GM12878 (cell line): Measurements from ENCODE around the gene EDN3. TPM values are rescaled to one million over a fixed set of nuclear protein-coding genes. Genes with fewer than 3 reads are reported as not detected.

Experiments used
- ATAC-seq: fragments of 200-7000 bp; cut with Tn5 transposase; 3 replicates; pipeline ENCODE4 v1.9.1; 2020; ENCODE audit warnings: mild to moderate bottlenecking, moderate library complexity
- BruUV-seq: library from RNA; stranded (reverse); fragments of 400-500 nt; replicated peaks from 2 replicates; lab custom pipeline; 2021; lab: Mats Ljungman, UMichigan
- CTCF ChIA-PET: fragments of 300-600 bp; sonication (Branson Sonifier 250); formaldehyde crosslinking; extraction: SDS; loops from one replicate; lab custom pipeline; 2021; ENCODE audit warnings: inconsistent platforms; lab: Yijun Ruan, JAX
- POLR2A ChIA-PET: fragments of 350-600 bp; formaldehyde crosslinking; extraction: SDS; loops from one replicate; lab custom pipeline; 2021; ENCODE audit warnings: inconsistent platforms; lab: Charles Lee
- RAD21 ChIA-PET: fragments of 300-600 bp; sonication (Branson Sonifier 250); formaldehyde crosslinking; loops from one replicate; lab custom pipeline; 2023; ENCODE audit warnings: antibody characterized with exemption; ENCODE audit not compliant: unreplicated experiment; lab: Charles Lee
- SMC1A ChIA-PET: fragments of 300-600 bp; sonication (Branson Sonifier 250); formaldehyde crosslinking; loops from one replicate; lab custom pipeline; 2023; ENCODE audit not compliant: unreplicated experiment, uncharacterized antibody; lab: Charles Lee
- DNase-seq: peaks from one replicate; pipeline ENCODE4 v3.0.0-alpha.2; 2011; ENCODE audit warnings: low read depth, low spot score
- FAIRE-seq: peaks from 3 replicates; lab custom pipeline; 2011; peaks lifted over from hg19 to GRCh38; lab: Jason Lieb, UNC
- H2AFZ ChIP-seq: 2 replicates; pipeline ENCODE4 v1.6.0; 2011; ENCODE audit warnings: low read depth, low read length, control low read depth; ENCODE audit not compliant: control insufficient read depth
- H3K27ac ChIP-seq: 2 replicates; pipeline ENCODE4 v1.5.1; 2011; ENCODE audit warnings: control low read depth; ENCODE audit not compliant: control insufficient read depth, insufficient read depth
- H3K27me3 ChIP-seq, 2 experiments: replicated peaks in 1 of 2; 2 replicates each; pipeline versions ENCODE4 v1.6.0 to v1.6.1; 2011; ENCODE audit warnings: low read length in 1 of 2; ENCODE audit not compliant: control insufficient read depth in 2 of 2, insufficient read depth in 2 of 2
- H3K36me3 ChIP-seq, 2 experiments: 2 replicates each; pipeline ENCODE4 v1.5.1; 2011; ENCODE audit warnings: low read length in 1 of 2; ENCODE audit not compliant: control insufficient read depth in 2 of 2, insufficient read depth in 2 of 2
- H3K4me1 ChIP-seq: 2 replicates; pipeline ENCODE4 v1.6.1; 2011; ENCODE audit warnings: mild to moderate bottlenecking, low read length, moderate library complexity, mixed read lengths; ENCODE audit not compliant: control insufficient read depth, insufficient read depth
- H3K4me2 ChIP-seq: 2 replicates; pipeline ENCODE4 v1.6.0; 2011; ENCODE audit warnings: control low read depth; ENCODE audit not compliant: control insufficient read depth, insufficient read depth
- H3K4me3 ChIP-seq: fragments of 200-600 bp; sonication (generic); 2 replicates; pipeline ENCODE4 v1.5.1; 2016
- H3K79me2 ChIP-seq: 2 replicates; pipeline ENCODE4 v1.6.0; 2011; ENCODE audit warnings: low read length; ENCODE audit not compliant: control insufficient read depth, insufficient read depth
- H3K9ac ChIP-seq: 2 replicates; pipeline ENCODE4 v1.8.0; 2011; ENCODE audit warnings: low read length, control low read depth, mixed read lengths; ENCODE audit not compliant: control insufficient read depth, insufficient read depth
- H3K9me3 ChIP-seq: replicated peaks from 3 replicates; pipeline ENCODE4 v1.5.1; 2011; ENCODE audit warnings: mild to moderate bottlenecking, low read length; ENCODE audit not compliant: control insufficient read depth, insufficient read depth
- H4K20me1 ChIP-seq: 2 replicates; pipeline ENCODE4 v1.6.0; 2011; ENCODE audit not compliant: control insufficient read depth, insufficient read depth
- BHLHE40 ChIP-seq, 2 experiments: fragments of 450-650 bp in 1 of 2; IDR thresholded peaks; 2 replicates each; pipeline ENCODE4 v1.6.1; 2011 to 2017; ENCODE audit warnings: low read depth in 2 of 2, borderline replicate concordance in 1 of 2, improper control_type of control experiment in 1 of 2, low read length in 1 of 2, mild to moderate bottlenecking in 1 of 2
- BRCA1 ChIP-seq: IDR thresholded peaks from 2 replicates; pipeline ENCODE4 v1.6.1; 2011; ENCODE audit warnings: low read depth, low read length, improper control_type of control experiment
- CHD1 ChIP-seq: IDR thresholded peaks from 2 replicates; pipeline ENCODE4 v1.6.1; 2012; ENCODE audit warnings: low read depth, low read length, improper control_type of control experiment
- CREB1 ChIP-seq: IDR thresholded peaks from 2 replicates; pipeline ENCODE4 v1.6.1; 2012; ENCODE audit warnings: low read depth, mild to moderate bottlenecking, inconsistent platforms
- ETV6 ChIP-seq, 2 experiments: fragments of 450-650 bp in 1 of 2; IDR thresholded peaks in 1 of 2; conservative IDR thresholded peaks in 1 of 2; 2 replicates each; pipeline ENCODE4 v1.6.1; 2014; ENCODE audit warnings: antibody characterized with exemption in 1 of 2, borderline replicate concordance in 1 of 2, low read depth in 1 of 2, mild to moderate bottlenecking in 1 of 2, moderate library complexity in 1 of 2
- FOXK2 ChIP-seq: fragments of 450-650 bp; IDR thresholded peaks from 2 replicates; pipeline ENCODE4 v1.6.1; 2017; ENCODE audit warnings: mild to moderate bottlenecking, moderate library complexity
- HDAC6 ChIP-seq: fragments of 200-600 bp; sonication (generic); IDR thresholded peaks from one replicate; pipeline ENCODE4 v1.8.0; 2017; ENCODE audit warnings: antibody characterized with exemption; ENCODE audit not compliant: unreplicated experiment
- IKZF1 ChIP-seq: fragments of 450-650 bp; conservative IDR thresholded peaks from 2 replicates; pipeline ENCODE4 v1.6.1; 2017; ENCODE audit warnings: antibody characterized with exemption, mild to moderate bottlenecking
- NR2F1 ChIP-seq: fragments of 450-650 bp; conservative IDR thresholded peaks from 2 replicates; pipeline ENCODE4 v1.6.1; 2017; ENCODE audit warnings: mild to moderate bottlenecking
- RB1 ChIP-seq: fragments of 450-650 bp; formaldehyde crosslinking; IDR thresholded peaks from 2 replicates; pipeline ENCODE4 v1.6.1; 2017; ENCODE audit warnings: mild to moderate bottlenecking, borderline replicate concordance
- SIN3A ChIP-seq: IDR thresholded peaks from 2 replicates; pipeline ENCODE4 v1.6.1; 2012; ENCODE audit warnings: low read depth, low read length, improper control_type of control experiment
- ZZZ3 ChIP-seq: IDR thresholded peaks from 2 replicates; pipeline ENCODE4 v1.6.1; 2011; ENCODE audit warnings: low read depth; ENCODE audit not compliant: control insufficient read depth, insufficient read length
- WGBS: methylation state at CpG from one replicate; pipeline ENCODE4 v1.1.6; 2016; ENCODE audit warnings: low lambda C conversion rate; ENCODE audit not compliant: insufficient replicate concordance, insufficient coverage; ENCODE audit errors: missing lambda C conversion rate; 5-methylcytosine and 5-hydroxymethylcytosine counted together
- in situ Hi-C: fragments of 300-500 bp; cut with MboI; formaldehyde crosslinking; loops from 9 replicates; pipeline ENCODE4 v1.14.3; 2018; ENCODE audit warnings: mixed read lengths
- intact Hi-C: fragments of 100-400 bp; cut with micrococcal nuclease; formaldehyde crosslinking; loops from one replicate; pipeline ENCODE4 v1.14.2; 2022; ENCODE audit not compliant: unreplicated experiment
- polyA plus RNA-seq, 11 experiments: library from polyadenylated mRNA; depleted of rRNA in 4 of 11; unstranded in 6 of 11; stranded (reverse) in 5 of 11; fragments of >200 nt; fragmentation: Nextera tagmentation in 4 of 11; fragmentation: Illumina TruSeq in 1 of 11; extraction: Ambion mirVana in 4 of 11; extraction: Trizol in 1 of 11; gene quantifications; 1 replicate in 1 of 11; 2 replicates in 10 of 11; pipeline versions ENCODE4 v1.2.1 to v1.2.3, GENCODE V29; 2011 to 2016; ENCODE audit warnings: inconsistent platforms in 2 of 11, missing spikeins in 2 of 11, low read depth in 1 of 11
- total RNA-seq, 4 experiments: library from RNA; depleted of rRNA in 3 of 4; stranded (reverse); fragments of >200 nt in 3 of 4; fragmentation: Illumina TruSeq in 1 of 4; extraction: Trizol in 1 of 4; gene quantifications; 2 replicates each; pipeline versions ENCODE4 v1.2.1 to v1.2.3, GENCODE V29; 2013 to 2021
- TF ChIP-seq, protein P1 (sequence below): fragments of 450-650 bp; IDR thresholded peaks from 2 replicates; pipeline ENCODE4 v1.6.1; 2016; ENCODE audit warnings: mild to moderate bottlenecking
- TF ChIP-seq, protein P2 (sequence below): fragments of 450-650 bp; formaldehyde crosslinking; IDR thresholded peaks from 2 replicates; pipeline ENCODE4 v1.4.0; 2020; ENCODE audit warnings: mild to moderate bottlenecking, moderate library complexity

The EDN3 gene
- total and polyA plus RNA-seq, 10 of the 15 experiments (the other 5 are each of a cell fraction or from before 2014, with no cell fraction given) = not detected

DNA sequence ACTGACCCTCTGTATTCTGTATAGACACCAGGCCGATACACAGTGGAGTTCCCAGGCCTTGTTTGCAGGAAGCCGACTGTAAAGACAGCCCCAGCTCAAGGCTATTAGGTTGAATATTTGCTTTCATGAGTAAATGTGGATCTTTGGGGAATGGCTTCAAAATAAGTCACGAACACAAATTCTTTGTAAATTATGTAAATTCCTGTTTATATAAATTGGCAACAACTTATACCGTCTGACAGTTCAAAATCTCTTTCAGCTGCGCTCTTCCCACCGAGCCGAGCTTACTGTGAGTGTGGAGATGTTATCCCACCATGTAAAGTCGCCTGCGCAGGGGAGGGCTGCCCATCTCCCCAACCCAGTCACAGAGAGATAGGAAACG is 24.7 kb downstream of the EDN3 start:
- no peak for TF ChIP-seq BHLHE40 (IDR thresholded peaks at IDR 0.05; ENCODE audit: borderline replicate concordance in 1 of 2, low read depth in 2 of 2, low read length in 1 of 2)
- Histone ChIP-seq H3K9me3 (no peaks in the 10 kb centered on the region), H3K36me3 (no peaks in the 10 kb centered on the region), H2AFZ (no peak overlapping the region), H3K27ac (no peak overlapping the region), H4K20me1 (no peaks in the 10 kb centered on the region), H3K4me1 (no peaks in the 10 kb centered on the region), H3K27me3 (peaks cover under 1 to 8% of the 10 kb centered on the region in 2 experiments; a peak in 2 of 4 replicates), H3K79me2 (no peaks in the 10 kb centered on the region), H3K4me3 (no peak overlapping the region), H3K9ac (no peak overlapping the region), H3K4me2 (no peak overlapping the region)
- RAD21 ChIA-PET = no interaction called here
- ATAC-seq (no peak), FAIRE-seq (no peak), DNase-seq (no peak)
- intact Hi-C loops = no loop called here
- BruUV-seq = no TSS peak
- SMC1A ChIA-PET = no interaction called here
- in situ Hi-C loops = no loop called here
- WGBS = 20% methylated on average over 10 of the region's 10 CpGs
- POLR2A ChIA-PET = no interaction called here
- CTCF ChIA-PET = interaction anchor here (0.7 kb wide), 1 partner anchor 716 kb away, joined by 3 read pairs; no protein-coding TSS in a partner anchor

DNA sequence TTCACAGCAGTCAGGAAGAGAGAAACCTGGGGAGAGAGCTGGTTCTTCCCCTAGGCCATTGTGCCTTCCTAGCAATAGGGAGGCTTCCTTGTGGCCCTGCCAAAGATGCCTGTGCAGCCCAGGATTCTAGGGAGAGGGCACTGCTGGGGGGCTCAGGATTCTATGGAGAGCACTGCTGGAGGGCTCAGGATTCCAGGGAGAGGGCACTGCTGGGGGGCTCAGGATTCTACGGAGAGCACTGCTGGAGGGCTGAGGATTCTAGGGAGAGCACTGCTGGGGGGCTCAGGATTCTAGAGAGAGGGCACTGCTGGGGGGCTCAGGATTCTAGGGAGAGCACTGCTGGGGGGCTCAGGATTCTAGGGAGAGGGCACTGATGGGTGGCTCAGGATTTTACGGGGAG is 25.8 kb downstream of the EDN3 start:
- 27% methylated on average over 2 of the region's 2 CpGs for WGBS
- SMC1A ChIA-PET = no interaction called here
- in situ Hi-C loops = no loop called here
- TF ChIP-seq ETV6 (conservative IDR thresholded peaks at IDR 0.05 in 1 of 2, IDR thresholded peaks at IDR 0.05 in 1 of 2; ENCODE audit: borderline replicate concordance in 1 of 2, low read depth in 1 of 2) (no peak), IKZF1 (no peak), FOXK2 (no peak), HDAC6 (no peak), CHD1 (no peak), ZZZ3 (no peak), RB1 (no peak), NR2F1 (no peak), SIN3A (no peak), BRCA1 (no peak), CREB1 (no peak)
- TF ChIP-seq, protein P1, sequence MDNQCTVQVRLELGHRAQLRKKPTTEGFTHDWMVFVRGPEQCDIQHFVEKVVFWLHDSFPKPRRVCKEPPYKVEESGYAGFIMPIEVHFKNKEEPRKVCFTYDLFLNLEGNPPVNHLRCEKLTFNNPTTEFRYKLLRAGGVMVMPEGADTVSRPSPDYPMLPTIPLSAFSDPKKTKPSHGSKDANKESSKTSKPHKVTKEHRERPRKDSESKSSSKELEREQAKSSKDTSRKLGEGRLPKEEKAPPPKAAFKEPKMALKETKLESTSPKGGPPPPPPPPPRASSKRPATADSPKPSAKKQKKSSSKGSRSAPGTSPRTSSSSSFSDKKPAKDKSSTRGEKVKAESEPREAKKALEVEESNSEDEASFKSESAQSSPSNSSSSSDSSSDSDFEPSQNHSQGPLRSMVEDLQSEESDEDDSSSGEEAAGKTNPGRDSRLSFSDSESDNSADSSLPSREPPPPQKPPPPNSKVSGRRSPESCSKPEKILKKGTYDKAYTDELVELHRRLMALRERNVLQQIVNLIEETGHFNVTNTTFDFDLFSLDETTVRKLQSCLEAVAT = no peak
- TF ChIP-seq, protein P2, sequence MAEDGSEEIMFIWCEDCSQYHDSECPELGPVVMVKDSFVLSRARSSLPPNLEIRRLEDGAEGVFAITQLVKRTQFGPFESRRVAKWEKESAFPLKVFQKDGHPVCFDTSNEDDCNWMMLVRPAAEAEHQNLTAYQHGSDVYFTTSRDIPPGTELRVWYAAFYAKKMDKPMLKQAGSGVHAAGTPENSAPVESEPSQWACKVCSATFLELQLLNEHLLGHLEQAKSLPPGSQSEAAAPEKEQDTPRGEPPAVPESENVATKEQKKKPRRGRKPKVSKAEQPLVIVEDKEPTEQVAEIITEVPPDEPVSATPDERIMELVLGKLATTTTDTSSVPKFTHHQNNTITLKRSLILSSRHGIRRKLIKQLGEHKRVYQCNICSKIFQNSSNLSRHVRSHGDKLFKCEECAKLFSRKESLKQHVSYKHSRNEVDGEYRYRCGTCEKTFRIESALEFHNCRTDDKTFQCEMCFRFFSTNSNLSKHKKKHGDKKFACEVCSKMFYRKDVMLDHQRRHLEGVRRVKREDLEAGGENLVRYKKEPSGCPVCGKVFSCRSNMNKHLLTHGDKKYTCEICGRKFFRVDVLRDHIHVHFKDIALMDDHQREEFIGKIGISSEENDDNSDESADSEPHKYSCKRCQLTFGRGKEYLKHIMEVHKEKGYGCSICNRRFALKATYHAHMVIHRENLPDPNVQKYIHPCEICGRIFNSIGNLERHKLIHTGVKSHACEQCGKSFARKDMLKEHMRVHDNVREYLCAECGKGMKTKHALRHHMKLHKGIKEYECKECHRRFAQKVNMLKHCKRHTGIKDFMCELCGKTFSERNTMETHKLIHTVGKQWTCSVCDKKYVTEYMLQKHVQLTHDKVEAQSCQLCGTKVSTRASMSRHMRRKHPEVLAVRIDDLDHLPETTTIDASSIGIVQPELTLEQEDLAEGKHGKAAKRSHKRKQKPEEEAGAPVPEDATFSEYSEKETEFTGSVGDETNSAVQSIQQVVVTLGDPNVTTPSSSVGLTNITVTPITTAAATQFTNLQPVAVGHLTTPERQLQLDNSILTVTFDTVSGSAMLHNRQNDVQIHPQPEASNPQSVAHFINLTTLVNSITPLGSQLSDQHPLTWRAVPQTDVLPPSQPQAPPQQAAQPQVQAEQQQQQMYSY (CRISPR knock-in tag) = no peak

More for the DNA sequence above, 25.8 kb downstream of the EDN3 start:
- no peaks in the 10 kb centered on the region for H4K20me1 ChIP-seq
- ChIA-PET RAD21 (no interaction called here), CTCF (no interaction called here), POLR2A (no interaction called here)
- H3K9ac ChIP-seq = no peak overlapping the region
- no peaks in the 10 kb centered on the region for H3K9me3 ChIP-seq
- H2AFZ ChIP-seq = no peak overlapping the region
- H3K27me3 ChIP-seq = peaks cover 2 to 9% of the 10 kb centered on the region in 2 experiments; a peak in 2 of 4 replicates
- no TSS peak for BruUV-seq
- no peak overlapping the region for H3K4me2 ChIP-seq
- DNase-seq (no peak), ATAC-seq (no peak), FAIRE-seq (no peak)
- H3K27ac ChIP-seq = no peak overlapping the region
- H3K36me3 ChIP-seq = no peaks in the 10 kb centered on the region
- no peaks in the 10 kb centered on the region for H3K79me2 ChIP-seq
- H3K4me1 ChIP-seq = no peaks in the 10 kb centered on the region
- intact Hi-C loops = no loop called here
- no peak overlapping the region for H3K4me3 ChIP-seq
